ENCODE data around the gene COLEC11. TPM values are rescaled to one million over a fixed set of nuclear protein-coding genes. Genes with fewer than 3 reads are reported as not detected.

The COLEC11 gene
- total RNA-seq, 1 experiment from 2014 or later: not detected

GRCh38 chr2:3598197-3598910, 3.4 kb downstream of the COLEC11 start:
- no peak overlapping the region for H3K9ac ChIP-seq (ENCODE audit: low read length)
- DNase-seq: no peak

GRCh38 chr2:3598912-3599854, 4.3 kb downstream of the COLEC11 start:
- no peak overlapping the region for H3K4me3 ChIP-seq (ENCODE audit: low read length)
- H3K27ac ChIP-seq (ENCODE audit: low read length): no peak overlapping the region
- no peaks in the 10 kb centered on the region for H4K20me1 ChIP-seq (ENCODE audit: insufficient read depth, low read depth, low read length)
- no peaks in the 10 kb centered on the region for H3K27me3 ChIP-seq (ENCODE audit: low read length)
- DNase-seq: no peak
- H3K9ac ChIP-seq (ENCODE audit: low read length): no peak overlapping the region
- no peaks in the 10 kb centered on the region for H3K79me2 ChIP-seq (ENCODE audit: low read length)
- no peak overlapping the region for H3K4me2 ChIP-seq (ENCODE audit: low read depth, low read length, poor library complexity, severe bottlenecking)
- H2AFZ ChIP-seq (ENCODE audit: low read length): no peak overlapping the region
- no peaks in the 10 kb centered on the region for H3K36me3 ChIP-seq (ENCODE audit: insufficient read depth, low read length)
- no peaks in the 10 kb centered on the region for H3K4me1 ChIP-seq (ENCODE audit: low read length)
- H3K9me3 ChIP-seq (ENCODE audit: low read length): no peaks in the 10 kb centered on the region
- no peaks in the 10 kb centered on the region for H3K9me2 ChIP-seq (replicated peaks; ENCODE audit: insufficient read depth, low read length)

More at GRCh38 chr2:3598197-3598910, 3.4 kb downstream of the COLEC11 start:
- no peak overlapping the region for H2AFZ ChIP-seq (ENCODE audit: low read length)
- H3K4me2 ChIP-seq (ENCODE audit: low read depth, low read length, poor library complexity, severe bottlenecking): no peak overlapping the region
- no peaks in the 10 kb centered on the region for H3K9me3 ChIP-seq (ENCODE audit: low read length)
- H3K9me2 ChIP-seq (replicated peaks; ENCODE audit: insufficient read depth, low read length): no peaks in the 10 kb centered on the region
- H3K79me2 ChIP-seq (ENCODE audit: low read length): no peaks in the 10 kb centered on the region
- no peaks in the 10 kb centered on the region for H3K4me1 ChIP-seq (ENCODE audit: low read length)
- H3K27me3 ChIP-seq (ENCODE audit: low read length): no peaks in the 10 kb centered on the region
- H3K36me3 ChIP-seq (ENCODE audit: insufficient read depth, low read length): no peaks in the 10 kb centered on the region
- H4K20me1 ChIP-seq (ENCODE audit: insufficient read depth, low read depth, low read length): no peaks in the 10 kb centered on the region
- H3K27ac ChIP-seq (ENCODE audit: low read length): no peak overlapping the region
- no peak overlapping the region for H3K4me3 ChIP-seq (ENCODE audit: low read length)

GRCh38 chr2:3600256-3600855, 5.4 kb downstream of the COLEC11 start:
- no peak overlapping the region for H3K9ac ChIP-seq (ENCODE audit: low read length)
- no peaks in the 10 kb centered on the region for H3K9me3 ChIP-seq (ENCODE audit: low read length)
- H3K4me2 ChIP-seq (ENCODE audit: low read depth, low read length, poor library complexity, severe bottlenecking): no peak overlapping the region
- H4K20me1 ChIP-seq (ENCODE audit: insufficient read depth, low read depth, low read length): no peaks in the 10 kb centered on the region
- DNase-seq: no peak
- no peaks in the 10 kb centered on the region for H3K27me3 ChIP-seq (ENCODE audit: low read length)
- no peaks in the 10 kb centered on the region for H3K79me2 ChIP-seq (ENCODE audit: low read length)
- H2AFZ ChIP-seq (ENCODE audit: low read length): no peak overlapping the region
- H3K36me3 ChIP-seq (ENCODE audit: insufficient read depth, low read length): no peaks in the 10 kb centered on the region
- peaks cover 7% of the 10 kb centered on the region for H3K4me1 ChIP-seq (ENCODE audit: low read length)
- H3K9me2 ChIP-seq (replicated peaks; ENCODE audit: insufficient read depth, low read length): no peaks in the 10 kb centered on the region
- no peak overlapping the region for H3K4me3 ChIP-seq (ENCODE audit: low read length)
- H3K27ac ChIP-seq (ENCODE audit: low read length): no peak overlapping the region

- Histone ChIP-seq H3K4me2 (ENCODE audit: low read depth, low read length, poor library complexity, severe bottlenecking) (no peak overlapping the region), H3K79me2 (ENCODE audit: low read length) (no peaks in the 10 kb centered on the region), H3K9me3 (ENCODE audit: low read length) (no peaks in the 10 kb centered on the region), H3K4me3 (ENCODE audit: low read length) (no peak overlapping the region), H3K9ac (ENCODE audit: low read length) (no peak overlapping the region), H3K27ac (ENCODE audit: low read length) (no peak overlapping the region), H4K20me1 (ENCODE audit: insufficient read depth, low read depth, low read length) (no peaks in the 10 kb centered on the region), H3K4me1 (ENCODE audit: low read length) (peaks cover 10% of the 10 kb centered on the region), H3K36me3 (ENCODE audit: insufficient read depth, low read length) (no peaks in the 10 kb centered on the region), H3K27me3 (ENCODE audit: low read length) (no peaks in the 10 kb centered on the region), H3K9me2 (replicated peaks; ENCODE audit: insufficient read depth, low read length) (no peaks in the 10 kb centered on the region), H2AFZ (ENCODE audit: low read length) (no peak overlapping the region)
- no peak for DNase-seq
Observed at GRCh38 chr2:3601561-3602271, 6.8 kb downstream of the COLEC11 start.

GRCh38 chr2:3602553-3603339, 7.8 kb downstream of the COLEC11 start:
- Histone ChIP-seq H3K9me3 (ENCODE audit: low read length) (no peaks in the 10 kb centered on the region), H3K9ac (ENCODE audit: low read length) (no peak overlapping the region), H3K4me1 (ENCODE audit: low read length) (peaks cover 10% of the 10 kb centered on the region), H3K36me3 (ENCODE audit: insufficient read depth, low read length) (no peaks in the 10 kb centered on the region), H3K9me2 (replicated peaks; ENCODE audit: insufficient read depth, low read length) (no peaks in the 10 kb centered on the region), H2AFZ (ENCODE audit: low read length) (no peak overlapping the region; the same call in 1 of the 2 replicates), H3K27me3 (ENCODE audit: low read length) (no peaks in the 10 kb centered on the region), H3K79me2 (ENCODE audit: low read length) (no peaks in the 10 kb centered on the region), H4K20me1 (ENCODE audit: insufficient read depth, low read depth, low read length) (no peaks in the 10 kb centered on the region), H3K4me2 (ENCODE audit: low read depth, low read length, poor library complexity, severe bottlenecking) (no peak overlapping the region), H3K4me3 (ENCODE audit: low read length) (no peak overlapping the region), H3K27ac (ENCODE audit: low read length) (no peak overlapping the region)
- DNase-seq: no peak

- no peak for DNase-seq
- peaks cover 10% of the 10 kb centered on the region for H3K4me1 ChIP-seq (ENCODE audit: low read length)
- no peaks in the 10 kb centered on the region for H3K9me3 ChIP-seq (ENCODE audit: low read length)
- H3K27me3 ChIP-seq (ENCODE audit: low read length): no peaks in the 10 kb centered on the region
- H3K79me2 ChIP-seq (ENCODE audit: low read length): no peaks in the 10 kb centered on the region
- H3K9me2 ChIP-seq (replicated peaks; ENCODE audit: insufficient read depth, low read length): no peaks in the 10 kb centered on the region
- no peaks in the 10 kb centered on the region for H3K36me3 ChIP-seq (ENCODE audit: insufficient read depth, low read length)
- H3K4me2 ChIP-seq (ENCODE audit: low read depth, low read length, poor library complexity, severe bottlenecking): no peak overlapping the region
- no peak overlapping the region for H3K4me3 ChIP-seq (ENCODE audit: low read length)
- H4K20me1 ChIP-seq (ENCODE audit: insufficient read depth, low read depth, low read length): no peaks in the 10 kb centered on the region
- no peak overlapping the region for H3K9ac ChIP-seq (ENCODE audit: low read length)
- no peak overlapping the region for H3K27ac ChIP-seq (ENCODE audit: low read length)
- H2AFZ ChIP-seq (ENCODE audit: low read length): 0 out of 2 replicates have a peak overlapping the region, but pooled peaks have one; percentile 5
Observed at GRCh38 chr2:3603536-3604206, 8.8 kb downstream of the COLEC11 start.

GRCh38 chr2:3604207-3604877, 9.4 kb downstream of the COLEC11 start:
- H4K20me1 ChIP-seq (ENCODE audit: insufficient read depth, low read depth, low read length): no peaks in the 10 kb centered on the region
- H3K9me2 ChIP-seq (replicated peaks; ENCODE audit: insufficient read depth, low read length): no peaks in the 10 kb centered on the region
- H3K4me3 ChIP-seq (ENCODE audit: low read length): no peak overlapping the region
- peak overlapping the region; percentile 5; the same call in 1 of the 2 replicates for H2AFZ ChIP-seq (ENCODE audit: low read length)
- H3K4me1 ChIP-seq (ENCODE audit: low read length): peaks cover 12% of the 10 kb centered on the region
- no peaks in the 10 kb centered on the region for H3K27me3 ChIP-seq (ENCODE audit: low read length)
- H3K79me2 ChIP-seq (ENCODE audit: low read length): no peaks in the 10 kb centered on the region
- H3K9ac ChIP-seq (ENCODE audit: low read length): peak overlapping the region; percentile 49; the same call in 1 of the 2 replicates
- peak overlapping the region; percentile 55 for H3K4me2 ChIP-seq (ENCODE audit: low read depth, low read length, poor library complexity, severe bottlenecking)
- DNase-seq: no peak
- no peaks in the 10 kb centered on the region for H3K36me3 ChIP-seq (ENCODE audit: insufficient read depth, low read length)
- H3K27ac ChIP-seq (ENCODE audit: low read length): no peak overlapping the region
- H3K9me3 ChIP-seq (ENCODE audit: low read length): no peaks in the 10 kb centered on the region
